Hematopoietic multipotent progenitor cell (in vitro differentiated cells): ENCODE measurements around the gene MOB1A. TPM values are rescaled to one million over a fixed set of nuclear protein-coding genes. Genes with fewer than 3 reads are reported as not detected.
"Not testable (repeated sequence)": the region's sequence is repeated elsewhere in the genome, so short reads cannot be mapped to it uniquely, and the experiment has no call there.

Experiments used
- DNase-seq, 3 donors: peaks; one replicate each; pipeline ENCODE4 v3.0.0-alpha.2; 2011 to 2015; ENCODE audit warnings: low read depth in 2 of 3, low spot score in 2 of 3
- total RNA-seq: library from RNA; depleted of rRNA; stranded (reverse); fragments of >200 nt; gene quantifications from one replicate; pipeline ENCODE4 v1.2.3, GENCODE V29; 2012

Gene MOB1A
- total RNA-seq, 1 donor = 61.1 TPM

GRCh38 chr2:74149570-74150319, 28.9 kb downstream of the MOB1A start:
- DNase-seq = no peak

GRCh38 chr2:74149247-74149525, 29.5 kb downstream of the MOB1A start:
- DNase-seq = no peak

GRCh38 chr2:74148457-74149246, 30.0 kb downstream of the MOB1A start:
- DNase-seq = no peak

- DNase-seq = peak; percentile 54 to 86 (median 86)
These were observed 30.8 kb downstream of the MOB1A start, which contains the start of gene BOLA3 for GRCh38 chr2:74147727-74148456. Gene BOLA3, minus strand, starts transcription at chr2:74147912. Its CDS starts 38 bp downstream, at chr2:74147874.

- DNase-seq = peak in 1 of 3 donors; percentile 48
These were observed 31.6 kb downstream of the MOB1A start for GRCh38 chr2:74146929-74147726.

GRCh38 chr2:74142340-74142739, 36.3 kb downstream of the MOB1A start:
- DNase-seq = peak in 1 of 3 donors; percentile 14

GRCh38 chr2:74138600-74139323, 39.9 kb downstream of the MOB1A start:
- DNase-seq = no peak

GRCh38 chr2:74137651-74138599, 40.8 kb downstream of the MOB1A start:
- DNase-seq = peak in 1 of 3 donors; percentile 70

GRCh38 chr2:74131901-74132300, 46.8 kb downstream of the MOB1A start:
- peak in 1 of 3 donors; percentile 43 for DNase-seq

- DNase-seq = peak in 1 of 3 donors; percentile 16
These were observed 48.3 kb downstream of the MOB1A start for GRCh38 chr2:74130211-74130995.

GRCh38 chr2:74128206-74128605, 50.5 kb downstream of the MOB1A start:
- DNase-seq = no peak

- not testable (repeated sequence) for DNase-seq
These were observed 54.7 kb downstream of the MOB1A start for GRCh38 chr2:74123955-74124354.

- not testable (repeated sequence) for DNase-seq
These were observed 56.8 kb downstream of the MOB1A start for GRCh38 chr2:74121846-74122245.

GRCh38 chr2:74119912-74120825, 58.5 kb downstream of the MOB1A start:
- DNase-seq = peak; percentile 74 to 87 (median 87)

GRCh38 chr2:74119339-74119738, 59.3 kb downstream of the MOB1A start:
- DNase-seq = peak in 2 of 3 donors; percentile 15 to 26

GRCh38 chr2:74111380-74111779, 67.3 kb downstream of the MOB1A start:
- DNase-seq = no peak

- DNase-seq = no peak
These were observed 68.1 kb downstream of the MOB1A start for GRCh38 chr2:74110537-74110936.
